ENCODE measurements around the gene MPP4. TPM values are rescaled to one million over a fixed set of nuclear protein-coding genes. Genes with fewer than 3 reads are reported as not detected.

Gene MPP4
- total RNA-seq, 2 experiments from 2014 or later: not detected

Other genes starting within 250 kb of the MPP4 start
- 10 to 100 TPM; 43.1 to 48.8 TPM for gene TRAK2, start 247.2 kb downstream of the MPP4 start, total RNA-seq
- gene STRADB, start 246.9 kb downstream of the MPP4 start, total RNA-seq: 10 to 100 TPM; 24.9 to 28.9 TPM
- 10 to 100 TPM; 16.8 to 20.9 TPM for gene TMEM237, start 55.1 kb downstream of the MPP4 start, total RNA-seq
- 10 to 100 TPM; 15.3 to 16.7 TPM for gene ALS2, start 82.3 kb upstream of the MPP4 start, total RNA-seq
- not detected for gene CDK15, start 107.9 kb upstream of the MPP4 start, total RNA-seq

Measured in activated naive CD8-positive, alpha-beta T cell treated with anti-CD3 and anti-CD28 coated beads, Interleukin-2, amount 10 ng/mL, durations not matched to agents 7 days and 5 days (primary cell).